ENCODE data around the gene TMEM240.
"Not testable (repeated sequence)": the region's sequence is repeated elsewhere in the genome, so short reads cannot be mapped to it uniquely, and the experiment has no call there.

Gene TMEM240

GRCh38 chr1:1556961-1557360 is 16.5 kb upstream of the TMEM240 start:
- DNase-seq = not testable (repeated sequence)

- no peak for DNase-seq
Observed at GRCh38 chr1:1556505-1556904, 16.1 kb upstream of the TMEM240 start.

GRCh38 chr1:1554926-1555915 is 14.8 kb upstream of the TMEM240 start:
- no peak for DNase-seq

GRCh38 chr1:1554550-1554925 is 14.1 kb upstream of the TMEM240 start:
- DNase-seq = no peak

GRCh38 chr1:1553821-1554494 is 13.5 kb upstream of the TMEM240 start:
- DNase-seq = no peak

- DNase-seq = no peak
Observed at GRCh38 chr1:1552263-1552639, 11.8 kb upstream of the TMEM240 start.

- DNase-seq = no peak
Observed at GRCh38 chr1:1551524-1552262, 11.3 kb upstream of the TMEM240 start.

DNA sequence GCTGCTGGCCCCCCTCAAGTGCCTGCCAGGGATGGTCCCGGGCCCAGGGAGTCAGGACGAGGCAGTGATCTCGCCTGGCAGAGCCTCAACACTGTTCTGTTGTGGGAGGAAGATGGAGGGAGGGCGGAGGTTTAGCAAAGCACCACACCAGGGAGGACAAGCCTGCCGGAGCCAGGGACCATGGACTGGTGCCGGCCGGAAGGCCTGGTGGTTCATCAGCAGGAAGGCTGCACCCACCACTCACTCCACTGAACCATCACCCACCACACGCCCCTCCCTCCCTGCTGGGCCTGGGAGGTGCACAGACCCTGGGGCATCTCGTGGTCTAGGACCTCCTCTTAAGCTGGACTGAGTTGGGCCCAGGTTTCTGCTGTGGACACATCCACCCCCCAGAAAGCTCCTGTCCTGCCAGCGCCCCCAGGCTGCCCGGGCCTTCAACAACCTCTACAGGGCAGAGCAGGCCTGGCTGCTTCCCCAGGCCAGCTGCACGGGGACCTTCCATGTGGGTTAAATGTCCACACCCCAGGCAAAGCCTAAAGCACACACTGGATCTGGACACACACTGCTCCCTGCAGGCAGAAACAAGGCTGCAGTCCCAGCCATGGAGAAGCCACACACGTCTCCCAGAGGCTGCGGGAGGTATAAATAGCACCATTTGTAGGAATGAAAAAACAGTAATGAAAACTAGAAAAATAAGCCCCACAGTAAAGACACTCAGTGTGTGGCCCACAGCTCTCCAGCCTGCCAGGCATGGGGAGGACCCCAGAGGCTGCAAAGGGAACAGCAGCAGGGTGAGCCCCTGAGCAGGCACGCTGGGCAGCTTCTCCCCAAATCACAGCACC is 10.4 kb upstream of the TMEM240 start:
- DNase-seq = no peak

DNA sequence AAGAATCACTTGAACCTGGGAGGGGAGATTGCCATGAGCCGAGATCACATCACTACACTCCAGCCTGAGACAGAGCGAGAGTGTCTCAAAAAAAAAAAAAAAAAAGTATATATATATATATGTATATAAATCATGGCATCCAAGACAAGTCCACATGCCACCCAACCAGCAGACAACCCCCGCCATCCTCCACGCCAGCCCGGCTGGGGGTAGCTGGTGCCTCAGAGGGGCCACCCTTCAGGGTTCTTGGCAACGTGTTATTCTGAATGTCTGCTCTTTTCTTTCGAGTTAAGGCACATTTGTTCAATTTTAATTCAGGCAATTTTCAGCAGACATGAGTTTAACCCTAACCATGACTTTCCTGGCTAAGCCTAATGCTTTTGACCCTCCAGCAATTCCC is 9.7 kb upstream of the TMEM240 start:
- no peak for DNase-seq

GRCh38 chr1:1548591-1548990 is 8.2 kb upstream of the TMEM240 start:
- DNase-seq = no peak

- no peak for DNase-seq
Observed at GRCh38 chr1:1547476-1547875, 7.1 kb upstream of the TMEM240 start.

DNA sequence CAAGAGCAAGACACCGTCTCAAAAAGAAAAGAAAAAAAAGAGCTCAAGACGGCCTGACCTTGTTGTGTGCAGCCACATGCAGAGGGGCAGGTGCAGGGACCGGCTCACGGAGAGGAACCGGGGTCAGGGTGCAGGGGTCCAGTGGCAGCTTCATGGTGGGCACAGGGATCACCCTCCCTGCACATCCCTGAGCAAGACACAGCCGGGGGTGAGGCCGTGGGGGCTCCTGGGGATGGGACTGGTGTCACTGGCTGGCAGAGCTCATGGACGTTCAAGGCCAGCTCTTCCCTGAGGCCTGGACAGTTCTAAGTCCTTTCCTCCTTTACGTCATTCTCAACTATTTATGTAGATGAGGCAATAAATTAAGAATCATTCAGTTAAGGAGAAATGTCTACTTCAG is 6.6 kb upstream of the TMEM240 start:
- DNase-seq = no peak

- no peak for DNase-seq
Observed at GRCh38 chr1:1545946-1546737, 5.7 kb upstream of the TMEM240 start.

DNA sequence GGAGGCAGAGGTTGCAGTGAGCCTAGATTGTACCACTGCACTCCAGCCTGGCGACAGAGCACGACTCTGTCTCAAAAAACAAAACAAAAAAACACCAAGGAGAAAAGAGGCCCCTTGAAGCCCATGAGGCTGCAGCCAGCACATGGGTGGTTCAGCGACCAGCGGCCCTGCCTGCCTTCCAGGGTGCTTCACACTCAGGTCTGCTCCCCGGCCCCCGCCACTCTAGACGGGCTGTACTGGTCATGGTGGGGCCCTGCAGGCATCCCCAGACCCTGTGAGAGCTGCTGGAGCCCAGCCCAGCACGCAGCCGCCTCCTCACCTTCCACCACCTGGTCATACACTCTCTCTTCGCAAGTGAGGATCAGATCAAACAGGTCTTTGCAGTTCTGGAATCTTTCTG is 4.1 kb upstream of the TMEM240 start:
- no peak for DNase-seq

GRCh38 chr1:1543706-1544099 is 3.3 kb upstream of the TMEM240 start:
- no peak for DNase-seq

GRCh38 chr1:1542766-1543705 is 2.6 kb upstream of the TMEM240 start:
- DNase-seq = no peak

DNA sequence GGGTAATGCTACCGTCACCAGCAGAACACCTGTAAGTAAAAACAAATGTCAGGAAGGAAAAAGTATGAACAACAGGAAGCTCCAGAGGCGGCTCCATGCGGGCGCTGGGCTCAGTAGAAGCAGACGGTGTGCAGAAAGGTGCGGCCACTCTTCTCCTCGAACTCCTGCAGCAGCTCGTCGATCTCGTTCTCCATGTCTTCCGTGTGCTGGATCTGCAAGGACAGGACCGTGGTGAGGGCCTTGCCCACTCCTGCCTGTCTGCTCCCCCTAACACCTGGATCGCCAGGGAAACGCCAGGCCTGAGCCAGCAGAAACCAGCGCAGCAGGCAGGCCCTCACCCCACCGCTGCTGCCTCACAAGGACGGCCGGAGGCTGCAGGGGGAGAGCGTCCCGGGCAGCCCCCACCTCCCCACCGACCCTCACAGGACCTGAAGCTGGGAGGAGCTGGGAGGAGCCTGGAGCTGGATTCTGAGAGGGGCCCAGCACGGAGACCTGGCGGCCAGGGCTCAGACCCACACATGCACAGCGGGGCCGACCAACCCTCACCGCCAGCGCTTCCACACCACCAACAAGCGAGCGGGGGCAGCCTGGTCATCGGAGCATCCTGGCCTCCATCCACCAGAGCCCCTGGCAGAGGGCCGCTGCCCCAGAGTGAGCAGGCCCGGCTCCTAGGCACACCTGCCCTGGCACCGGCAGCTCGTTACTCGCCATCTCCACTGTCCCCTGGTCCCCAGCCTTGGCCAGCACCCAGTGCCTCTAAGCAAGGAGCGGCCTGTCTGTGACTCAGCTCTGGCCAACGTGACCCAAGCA is 1.7 kb upstream of the TMEM240 start:
- DNase-seq = no peak

GRCh38 chr1:1540818-1541628 is 599 bp upstream of the TMEM240 start:
- DNase-seq = no peak
